CD4-positive, alpha-beta T cell (primary cell): ENCODE measurements around the gene CDC20B. TPM values are rescaled to one million over a fixed set of nuclear protein-coding genes. Genes with fewer than 3 reads are reported as not detected.
A peak's percentile ranks its signal among the peaks of the same experiment; 100 is the strongest.

Experiments
- ATAC-seq: fragments of 200-7000 bp; cut with Tn5 transposase; one replicate; pipeline ENCODE4 v1.10.0; 2022; ENCODE audit warnings: mild to moderate bottlenecking; ENCODE audit not compliant: poor library complexity
- CTCF ChIA-PET: fragments of 350-600 bp; sonication (Branson Sonifier 250); formaldehyde crosslinking; loops from one replicate; lab custom pipeline; 2021; ENCODE audit warnings: antibody characterized with exemption, inconsistent platforms; lab: Charles Lee
- POLR2A ChIA-PET: fragments of 350-600 bp; sonication (Branson Sonifier 250); formaldehyde crosslinking; loops from one replicate; lab custom pipeline; 2021; ENCODE audit warnings: antibody characterized with exemption, inconsistent platforms; lab: Charles Lee
- DNase-seq, 14 experiments: peaks; one replicate each; pipeline ENCODE4 v3.0.0-alpha.2; 2013 to 2020; ENCODE audit warnings: mixed read lengths in 2 of 14
- H3K27ac ChIP-seq, 2 donors: one replicate each; pipeline versions ENCODE4 v1.5.1 to v1.7.0; 2013; ENCODE audit warnings: low read length in 2 of 2, low read depth in 1 of 2, mild to moderate bottlenecking in 1 of 2
- H3K27me3 ChIP-seq, 2 experiments: 1 replicate in 1 of 2; 2 replicates in 1 of 2; pipeline versions ENCODE4 v1.6.1 to v1.7.0; 2013; ENCODE audit warnings: low read length in 2 of 2, control low read depth in 1 of 2, mild to moderate bottlenecking in 1 of 2, moderate library complexity in 1 of 2; ENCODE audit not compliant: insufficient read depth in 2 of 2, control insufficient read depth in 1 of 2
- H3K36me3 ChIP-seq: one replicate; pipeline ENCODE4 v1.6.1; 2013; ENCODE audit warnings: low read length, control low read depth; ENCODE audit not compliant: insufficient read depth
- H3K4me1 ChIP-seq: one replicate; pipeline ENCODE4 v1.6.1; 2013; ENCODE audit warnings: low read length, control low read depth; ENCODE audit not compliant: insufficient read depth
- H3K4me3 ChIP-seq: one replicate; pipeline ENCODE4 v1.5.1; 2013; ENCODE audit warnings: mild to moderate bottlenecking, low read length, moderate library complexity
- H3K9me3 ChIP-seq, 2 experiments: 1 replicate in 1 of 2; 2 replicates in 1 of 2; pipeline versions ENCODE4 v1.6.1 to v1.7.0; 2013; ENCODE audit warnings: low read length in 2 of 2, mild to moderate bottlenecking in 2 of 2, control low read depth in 1 of 2, moderate library complexity in 1 of 2; ENCODE audit not compliant: control insufficient read depth in 1 of 2, insufficient read depth in 1 of 2
- H3K27ac Mint-ChIP-seq: one replicate; pipeline ENCODE4 v1.8.0; 2020; ENCODE audit warnings: mixed read lengths
- H3K27me3 Mint-ChIP-seq: one replicate; pipeline ENCODE4 v1.8.0; 2021; ENCODE audit warnings: mixed read lengths
- H3K36me3 Mint-ChIP-seq: one replicate; pipeline ENCODE4 v1.8.0; 2021; ENCODE audit warnings: low read depth, mixed read lengths
- H3K4me1 Mint-ChIP-seq: one replicate; pipeline ENCODE4 v1.8.0; 2021; ENCODE audit warnings: low read depth, mixed read lengths
- H3K4me3 Mint-ChIP-seq: one replicate; pipeline ENCODE4 v1.8.0; 2020; ENCODE audit warnings: mild to moderate bottlenecking, mixed read lengths
- H3K9me3 Mint-ChIP-seq: one replicate; pipeline ENCODE4 v1.8.0; 2020; ENCODE audit warnings: mixed read lengths
- CTCF ChIP-seq: fragments of 200-600 bp; IDR thresholded peaks from one replicate; pipeline ENCODE4 v1.8.0; 2022; ENCODE audit warnings: antibody characterized with exemption, mild to moderate bottlenecking
- intact Hi-C, 2 experiments: fragments of 100-400 bp; cut with DNase I in 1 of 2; cut with micrococcal nuclease in 1 of 2; formaldehyde crosslinking; loops; one replicate each; pipeline versions ENCODE4 v1.15.1 to v1.9.0; 2023 to 2025; cut with DNase I, micrococcal nuclease
- polyA plus RNA-seq, 2 donors: library from polyadenylated mRNA; unstranded; fragments of 120-200 nt; gene quantifications; one replicate each; pipeline ENCODE4 v1.2.1, GENCODE V29; 2013
- total RNA-seq, 174 experiments: library from RNA in 2 of 174; stranded (reverse) in 2 of 174; gene quantifications; one replicate each; pipeline ENCODE4 v1.2.3 and lab custom pipeline; 2021 to 2026

CDC20B gene, protein sequence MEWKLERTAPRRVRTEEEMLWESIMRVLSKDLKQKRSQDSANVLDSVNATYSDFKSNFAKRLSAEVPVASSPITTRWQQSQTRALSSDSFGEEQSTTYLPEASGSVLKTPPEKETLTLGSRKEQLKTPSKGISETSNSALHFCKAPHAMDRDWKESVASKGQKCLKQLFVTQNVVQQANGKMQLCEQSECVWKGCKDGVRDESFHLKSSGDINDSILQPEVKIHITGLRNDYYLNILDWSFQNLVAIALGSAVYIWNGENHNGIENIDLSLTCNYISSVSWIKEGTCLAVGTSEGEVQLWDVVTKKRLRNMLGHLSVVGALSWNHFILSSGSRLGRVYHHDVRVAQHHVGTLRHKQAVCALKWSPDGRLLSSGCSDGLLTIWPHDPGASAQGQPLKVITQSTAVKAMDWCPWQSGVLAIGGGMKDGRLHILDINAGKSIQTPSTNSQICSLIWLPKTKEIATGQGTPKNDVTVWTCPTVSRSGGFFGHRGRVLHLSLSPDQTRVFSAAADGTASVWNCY
- total RNA-seq, result not detected
- polyA plus RNA-seq (2013, experiment 1 of 2), result not detected
- 0.01 TPM for polyA plus RNA-seq (2013, experiment 2 of 2)
- total RNA-seq (lab: John Stamatoyannopoulos, UW), result 0 to 0.85 (median 0.05) reads per million in 172 experiments

GRCh38 chr5:55172937-55173686, at the start of gene CDC20B:
Gene CDC20B (minus strand): TSS chr5:55173177. CDS start chr5:55173000, 177 bp downstream.
- peak within 1 kb of the TSS; percentile 63 for H3K4me3 ChIP-seq
- H3K27me3 ChIP-seq, result peaks cover 48 to 83% of the 10 kb centered on the region in 2 experiments
- POLR2A ChIA-PET, result no interaction called here
- Mint-ChIP-seq H3K36me3 (no peaks in the 10 kb centered on the region), H3K4me1 (peaks cover 43% of the 10 kb centered on the region), H3K9me3 (no peaks in the 10 kb centered on the region), H3K27me3 (peaks cover 86% of the 10 kb centered on the region), H3K4me3 (peak within 1 kb of the TSS; percentile 89), H3K27ac (no peak within 1 kb of the TSS)
- H3K9me3 ChIP-seq, result peaks cover 0 to 6% of the 10 kb centered on the region in 2 experiments
- CTCF ChIA-PET, result interaction anchor here (0.6 to 1.4 kb wide), 4 partner anchors 27 to 264 kb away, joined by 3 to 4 read pairs (median 4); no protein-coding TSS in a partner anchor
- DNase-seq (peak; percentile 11 to 92 (median 51)), ATAC-seq (peak; percentile 66)
- H3K36me3 ChIP-seq, result no peaks in the 10 kb centered on the region
- intact Hi-C loops, result loop anchor here (5.0 to 10.0 kb wide), 5 partner anchors 59 to 519 kb away; partner anchors contain the start of genes CCNO (in 1 of the 2), DHX29 (in 1 of the 2) and MTREX (in 1 of the 2)
- no peak for TF ChIP-seq CTCF
- H3K4me1 ChIP-seq, result peaks cover 28% of the 10 kb centered on the region
- H3K27ac ChIP-seq, result no peak within 1 kb of the TSS

DNA sequence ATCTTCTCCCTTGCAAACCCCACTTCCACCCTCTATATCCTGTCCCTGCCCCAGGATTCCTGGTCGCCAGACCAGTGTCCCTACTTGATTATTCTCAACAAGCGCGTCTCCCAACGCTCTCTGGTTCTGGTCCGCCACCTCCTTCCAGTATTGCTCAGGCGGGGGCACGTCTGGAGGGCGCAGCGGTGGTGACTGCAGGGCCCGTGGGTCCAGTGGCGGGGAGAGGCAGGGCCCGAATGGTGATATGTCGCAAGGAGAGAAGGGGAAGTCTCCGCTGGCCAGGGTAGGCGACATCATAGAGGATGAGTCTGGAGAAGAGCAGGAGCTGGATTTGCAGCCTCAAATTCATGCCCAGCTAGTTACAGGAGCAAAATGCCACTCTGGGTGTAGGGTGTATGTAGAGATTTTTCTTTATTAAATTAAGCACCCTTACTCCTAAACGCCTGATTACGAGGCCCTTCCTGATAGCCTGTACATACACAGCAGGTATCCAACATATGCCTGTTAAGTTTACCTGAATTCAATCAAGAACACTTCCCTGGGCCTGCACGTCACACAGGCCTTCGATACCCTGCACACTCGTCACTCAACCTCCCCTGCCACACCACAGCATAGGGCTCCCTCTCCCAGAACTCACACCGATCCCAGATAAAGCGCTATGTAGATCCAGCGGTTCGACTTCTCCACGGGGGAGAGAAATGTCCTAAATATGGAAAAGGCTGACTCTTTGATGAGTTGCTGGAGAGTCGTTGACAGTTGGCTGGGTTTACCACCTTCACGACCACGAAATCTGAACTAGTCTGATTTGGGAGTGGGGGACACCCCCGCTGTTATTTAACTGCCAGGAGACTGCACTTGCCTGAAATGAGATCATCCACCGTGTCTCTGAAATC, 49.4 kb upstream of the CDC20B start:
- Mint-ChIP-seq H3K27me3 (peaks cover 86% of the 10 kb centered on the region), H3K4me1 (peaks cover 47% of the 10 kb centered on the region), H3K27ac (no peak overlapping the region), H3K9me3 (no peaks in the 10 kb centered on the region), H3K36me3 (no peaks in the 10 kb centered on the region), H3K4me3 (peak overlapping the region; percentile 72)
- Histone ChIP-seq H3K27me3 (peaks cover 73 to 95% of the 10 kb centered on the region in 2 experiments), H3K27ac (no peak overlapping the region), H3K4me3 (no peak overlapping the region), H3K4me1 (peaks cover 44% of the 10 kb centered on the region), H3K9me3 (peaks cover 0 to 34% of the 10 kb centered on the region in 2 experiments), H3K36me3 (no peaks in the 10 kb centered on the region)
- CTCF ChIA-PET, result no interaction called here
- DNase-seq (no peak), ATAC-seq (no peak)
- POLR2A ChIA-PET, result interaction anchor here (1.1 kb wide), 1 partner anchor 45 kb away, joined by 3 read pairs; no protein-coding TSS in a partner anchor
- TF ChIP-seq CTCF, result no peak
- intact Hi-C loops, result no loop called here
